Epithelial cell of esophagus (primary cell): ENCODE results near the gene TRPV2.

Experiments
- DNase-seq: peaks from one replicate; pipeline ENCODE4 v3.0.0; 2010; ENCODE audit warnings: low read depth
- H3K4me3 ChIP-seq: 2 replicates; pipeline ENCODE4 v1.5.1; 2011; ENCODE audit warnings: mild to moderate bottlenecking, low read length, control low read depth
- TF ChIP-seq, protein P1 (sequence below): IDR thresholded peaks from 2 replicates; pipeline ENCODE4 v1.5.1; 2011; ENCODE audit warnings: low read depth, mild to moderate bottlenecking, low read length, control low read depth, inconsistent platforms; ENCODE audit not compliant: insufficient read depth; ENCODE audit errors: missing control alignments

The TRPV2 gene

GRCh38 chr17:16465052-16465312 is 49.6 kb downstream of the TRPV2 start:
- TF ChIP-seq, protein P1, sequence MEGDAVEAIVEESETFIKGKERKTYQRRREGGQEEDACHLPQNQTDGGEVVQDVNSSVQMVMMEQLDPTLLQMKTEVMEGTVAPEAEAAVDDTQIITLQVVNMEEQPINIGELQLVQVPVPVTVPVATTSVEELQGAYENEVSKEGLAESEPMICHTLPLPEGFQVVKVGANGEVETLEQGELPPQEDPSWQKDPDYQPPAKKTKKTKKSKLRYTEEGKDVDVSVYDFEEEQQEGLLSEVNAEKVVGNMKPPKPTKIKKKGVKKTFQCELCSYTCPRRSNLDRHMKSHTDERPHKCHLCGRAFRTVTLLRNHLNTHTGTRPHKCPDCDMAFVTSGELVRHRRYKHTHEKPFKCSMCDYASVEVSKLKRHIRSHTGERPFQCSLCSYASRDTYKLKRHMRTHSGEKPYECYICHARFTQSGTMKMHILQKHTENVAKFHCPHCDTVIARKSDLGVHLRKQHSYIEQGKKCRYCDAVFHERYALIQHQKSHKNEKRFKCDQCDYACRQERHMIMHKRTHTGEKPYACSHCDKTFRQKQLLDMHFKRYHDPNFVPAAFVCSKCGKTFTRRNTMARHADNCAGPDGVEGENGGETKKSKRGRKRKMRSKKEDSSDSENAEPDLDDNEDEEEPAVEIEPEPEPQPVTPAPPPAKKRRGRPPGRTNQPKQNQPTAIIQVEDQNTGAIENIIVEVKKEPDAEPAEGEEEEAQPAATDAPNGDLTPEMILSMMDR = no peak
- DNase-seq = no peak
- H3K4me3 ChIP-seq = no peak overlapping the region

- H3K4me3 ChIP-seq = no peak overlapping the region
- DNase-seq = no peak
- TF ChIP-seq, protein P1 = no peak
These were observed 50.5 kb downstream of the TRPV2 start for GRCh38 chr17:16465861-16466338.

GRCh38 chr17:16466407-16466806 is 51.0 kb downstream of the TRPV2 start:
- TF ChIP-seq, protein P1 = no peak
- DNase-seq = no peak
- H3K4me3 ChIP-seq = no peak overlapping the region

DNA sequence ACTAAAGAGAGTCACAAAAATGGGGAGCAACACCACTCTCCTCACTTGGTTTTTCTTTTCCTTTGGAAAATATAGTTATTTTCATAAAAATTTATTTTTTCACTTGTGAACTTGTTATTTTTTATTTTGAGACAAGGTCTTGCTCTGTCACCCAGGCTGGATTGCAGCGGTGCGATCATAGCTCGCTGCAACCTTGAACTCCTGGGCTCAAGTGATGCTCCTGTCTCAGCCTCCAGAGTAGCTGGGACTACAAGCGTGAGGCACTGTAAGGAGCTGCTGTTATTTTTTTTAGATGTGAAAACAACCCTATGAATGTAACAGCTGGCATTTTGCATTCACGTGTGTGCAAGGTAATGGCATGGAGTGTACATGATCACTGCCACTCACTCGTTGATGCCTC is 51.7 kb downstream of the TRPV2 start:
- no peak overlapping the region for H3K4me3 ChIP-seq
- TF ChIP-seq, protein P1 = no peak
- DNase-seq = no peak

GRCh38 chr17:16467886-16468285 is 52.5 kb downstream of the TRPV2 start:
- no peak overlapping the region for H3K4me3 ChIP-seq
- TF ChIP-seq, protein P1 = no peak

DNA sequence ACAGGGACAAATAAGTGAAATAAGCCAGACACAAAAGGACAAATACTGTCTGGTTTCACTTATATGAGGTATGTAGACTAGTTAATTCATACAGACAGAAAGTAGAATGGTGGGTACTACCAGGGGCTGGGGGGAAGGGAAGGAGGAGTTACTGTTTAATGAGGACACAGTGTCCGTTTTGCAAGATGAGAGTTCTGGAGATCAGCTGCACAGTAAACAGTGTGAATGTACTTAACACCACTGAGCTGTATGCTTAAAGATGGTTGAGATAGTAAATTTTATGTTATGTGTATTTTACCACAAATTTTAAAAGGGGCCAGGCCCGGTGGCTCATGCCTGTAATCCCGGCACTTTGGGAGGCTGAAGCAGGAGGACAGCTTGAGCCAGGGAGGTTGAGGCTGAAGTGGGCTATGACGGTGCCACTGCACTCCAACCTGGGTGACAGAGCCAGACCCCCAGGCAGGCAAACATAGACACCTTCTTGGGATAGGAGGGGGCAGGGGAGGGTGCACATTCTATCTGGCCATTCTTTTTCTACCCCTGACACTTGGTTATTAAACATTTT is 53.1 kb downstream of the TRPV2 start:
- no peak for DNase-seq
- no peak overlapping the region for H3K4me3 ChIP-seq
- TF ChIP-seq, protein P1 = no peak

More at GRCh38 chr17:16467886-16468285, 52.5 kb downstream of the TRPV2 start:
- DNase-seq = no peak

DNA sequence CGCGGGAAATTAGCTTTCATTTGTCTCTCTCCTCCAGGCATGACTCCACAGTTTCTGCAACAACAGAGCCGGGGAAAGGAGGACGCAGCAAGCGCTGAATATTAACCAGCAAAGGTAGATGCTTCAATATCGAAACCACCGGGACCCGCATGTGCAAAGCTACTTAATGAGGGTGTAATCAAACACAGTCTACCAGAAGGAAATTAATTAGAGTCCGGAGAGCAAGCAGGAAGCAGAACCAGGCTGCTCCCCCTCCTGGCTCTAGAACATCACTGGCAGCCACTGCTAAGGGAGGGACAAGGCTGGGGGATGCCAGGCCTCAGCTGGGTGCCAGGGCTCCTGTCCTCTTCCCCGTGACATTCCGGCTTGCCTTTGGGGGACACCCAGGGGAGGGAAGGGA is 54.9 kb downstream of the TRPV2 start:
- DNase-seq = no peak
- TF ChIP-seq, protein P1 = no peak
- no peak overlapping the region for H3K4me3 ChIP-seq
